ENCODE results near the gene ATP6V0E2.

The ATP6V0E2 gene

DNA sequence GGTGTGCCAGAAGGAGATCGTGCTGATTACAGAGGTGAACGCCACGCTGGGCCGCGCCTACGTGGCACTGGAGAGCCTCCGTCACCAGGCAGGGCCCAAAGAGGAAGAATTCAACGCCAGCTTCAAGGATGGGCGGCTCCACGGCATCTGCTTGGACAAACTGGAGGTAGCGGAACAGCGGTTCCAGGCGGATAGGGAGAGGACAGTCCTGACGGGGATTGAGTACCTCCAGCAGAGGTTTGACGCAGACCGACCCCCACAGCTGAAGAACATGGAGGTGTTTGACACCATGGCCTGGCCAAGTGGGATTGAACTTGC is 12.1 kb upstream of the ATP6V0E2 start:
- DNase-seq (ENCODE audit: low read depth, low spot score) = no peak

DNA sequence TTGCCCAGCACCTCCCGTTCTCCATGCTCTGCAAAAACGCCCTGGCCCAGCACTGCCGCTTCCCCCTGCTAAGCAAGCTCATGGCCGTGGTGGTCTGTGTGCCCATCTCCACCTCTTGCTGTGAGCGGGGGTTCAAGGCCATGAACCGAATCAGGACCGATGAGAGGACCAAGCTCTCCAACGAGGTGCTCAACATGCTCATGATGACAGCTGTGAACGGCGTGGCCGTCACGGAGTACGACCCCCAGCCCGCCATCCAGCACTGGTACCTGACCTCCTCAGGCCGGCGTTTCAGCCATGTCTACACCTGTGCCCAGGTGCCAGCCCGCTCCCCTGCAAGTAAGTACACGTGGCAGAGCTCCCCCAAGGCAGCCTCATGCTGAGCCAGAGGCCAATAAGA is 11.6 kb upstream of the ATP6V0E2 start:
- DNase-seq (ENCODE audit: low read depth, low spot score) = no peak

DNA sequence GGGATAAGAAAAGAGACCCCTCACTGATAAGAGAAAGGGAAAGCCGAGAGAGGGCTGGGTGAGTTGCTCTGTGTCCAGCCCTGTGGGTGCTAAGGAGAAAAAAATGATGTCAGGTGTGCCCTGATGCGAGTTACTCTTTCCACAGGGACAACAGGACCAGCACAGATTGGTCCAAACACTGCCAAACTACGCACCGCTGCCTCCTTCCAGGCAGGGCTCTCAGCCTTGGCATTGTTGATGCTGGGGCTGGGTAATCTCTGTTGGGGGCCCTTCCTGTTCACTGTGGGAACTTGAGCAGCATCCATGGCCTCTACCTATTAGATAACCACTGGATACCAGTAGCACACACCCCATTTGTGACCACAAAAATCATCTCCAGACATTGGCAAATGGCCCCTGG is 10.3 kb upstream of the ATP6V0E2 start:
- no peak for DNase-seq (ENCODE audit: low read depth, low spot score)

DNA sequence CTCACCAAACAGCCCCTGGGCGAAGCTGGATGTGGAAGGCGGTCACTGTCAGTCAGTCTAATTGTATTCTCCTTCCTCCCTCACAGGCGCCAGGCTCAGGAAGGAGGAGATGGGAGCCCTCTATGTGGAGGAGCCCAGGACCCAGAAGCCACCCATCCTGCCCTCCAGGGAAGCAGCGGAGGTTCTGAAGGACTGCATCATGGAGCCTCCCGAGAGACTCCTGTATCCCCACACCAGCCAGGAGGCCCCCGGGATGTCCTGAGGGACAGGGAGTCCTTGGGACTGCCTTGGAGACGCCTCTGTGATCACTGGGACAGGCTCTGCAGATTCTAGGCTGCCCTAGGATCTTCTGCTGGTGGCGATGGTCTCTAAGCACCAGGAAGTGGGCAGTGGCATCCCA is 9.7 kb upstream of the ATP6V0E2 start:
- no peak for DNase-seq (ENCODE audit: low read depth, low spot score)

DNA sequence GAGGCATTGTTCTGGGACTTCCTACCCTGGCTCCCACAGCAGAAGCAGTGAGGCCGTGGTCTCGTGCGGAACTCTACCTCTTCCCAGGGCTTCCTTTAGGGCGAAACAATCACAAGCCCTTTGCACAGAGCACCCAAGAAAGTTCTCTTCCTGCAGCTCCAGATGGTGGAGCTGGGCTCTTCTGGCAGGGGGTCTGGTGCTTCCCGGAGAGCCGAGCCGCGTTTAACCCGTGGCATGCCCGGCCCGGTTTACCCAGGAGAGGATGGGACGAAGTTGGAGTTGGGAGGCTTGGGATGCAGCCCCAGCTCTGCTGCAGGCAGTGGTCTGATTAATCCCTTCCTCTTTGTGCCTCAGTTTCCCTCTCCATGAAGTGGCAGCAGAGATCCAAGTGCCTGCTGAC is 9.0 kb upstream of the ATP6V0E2 start:
- no peak for DNase-seq (ENCODE audit: low read depth, low spot score)

DNA sequence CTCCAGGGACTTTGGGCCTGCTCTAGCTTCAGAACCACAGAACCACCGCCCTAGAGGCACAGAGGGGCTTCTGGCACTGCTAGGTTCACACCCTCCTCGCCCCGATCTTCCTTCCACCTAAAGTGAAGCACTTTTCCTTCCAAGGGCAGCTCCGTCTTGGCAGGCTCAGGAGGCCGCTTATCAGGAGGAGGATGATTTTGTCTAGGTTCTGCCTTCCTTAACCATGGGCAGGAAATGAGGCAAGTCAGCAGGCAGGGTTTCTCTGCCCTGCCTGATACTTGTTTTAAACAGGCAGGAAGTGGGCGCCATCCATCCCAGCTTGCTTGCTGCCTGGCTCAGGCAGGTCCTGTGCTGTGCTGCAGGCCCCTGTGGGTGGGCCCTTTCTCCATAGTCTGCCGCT is 8.3 kb upstream of the ATP6V0E2 start:
- no peak for DNase-seq (ENCODE audit: low read depth, low spot score)

DNA sequence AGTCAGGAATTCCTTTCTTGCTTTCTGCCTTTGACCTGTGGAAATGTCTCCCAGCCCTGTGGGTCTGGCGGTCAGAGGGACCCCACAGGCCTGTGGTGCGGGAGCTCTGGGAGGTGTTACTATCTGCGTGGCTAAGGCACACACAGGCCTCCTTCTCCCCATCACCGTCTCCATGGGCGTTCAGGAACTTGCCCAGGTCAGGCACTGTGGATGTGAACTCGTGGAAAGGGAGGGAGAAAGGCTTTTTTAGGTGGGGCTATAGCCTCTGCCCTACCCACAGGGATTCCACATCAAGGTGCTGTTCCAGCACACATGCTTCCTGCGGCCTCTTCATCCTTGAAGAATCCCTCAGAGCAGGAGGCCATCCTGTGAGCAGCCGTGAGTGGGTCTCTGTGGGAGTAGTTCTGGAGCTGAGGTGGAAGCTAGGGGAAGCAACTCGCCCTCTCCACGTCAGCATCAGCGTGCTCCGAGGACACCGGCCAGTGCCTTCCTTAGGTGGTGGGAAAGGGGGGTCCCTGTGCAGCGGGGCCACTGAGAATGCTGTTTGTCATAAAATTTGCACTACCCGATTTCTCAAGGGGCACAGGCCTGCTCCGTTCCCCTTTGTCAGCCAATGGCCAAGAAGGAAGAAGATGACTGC is 7.5 kb upstream of the ATP6V0E2 start:
- no peak for DNase-seq (ENCODE audit: low read depth, low spot score)

DNA sequence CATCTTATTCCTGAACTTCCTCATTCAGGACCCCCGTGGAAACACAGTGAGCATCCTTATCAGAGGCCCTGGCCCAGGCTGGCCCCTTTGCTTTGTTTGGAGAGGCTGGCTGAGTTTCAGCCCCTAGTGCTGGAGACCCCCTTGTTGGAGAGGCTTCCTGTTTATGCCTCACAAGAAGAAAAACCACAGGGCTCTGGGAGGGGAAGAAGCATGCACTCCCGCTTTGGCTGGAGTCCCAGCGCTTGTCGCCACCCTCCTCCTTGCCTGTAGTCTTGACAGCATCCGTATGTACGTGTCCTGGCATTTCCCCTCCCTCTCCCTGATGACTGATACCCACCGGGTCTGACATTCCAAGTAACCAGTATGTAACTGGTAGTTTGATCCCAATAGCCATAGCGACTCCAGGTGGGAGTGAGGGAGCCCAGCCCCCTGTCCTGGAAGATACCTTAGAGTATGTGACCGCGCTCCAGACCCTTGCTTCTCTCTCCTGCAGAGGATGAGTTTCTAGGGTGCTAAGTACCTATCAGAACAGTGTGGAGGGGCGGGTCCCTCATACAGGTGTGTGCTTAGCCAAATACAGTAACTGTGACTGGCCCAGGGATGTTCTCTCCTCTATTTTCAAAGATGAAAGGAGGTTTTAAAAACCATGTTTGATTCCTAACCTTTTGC is 6.9 kb upstream of the ATP6V0E2 start:
- DNase-seq (ENCODE audit: low read depth, low spot score) = no peak

DNA sequence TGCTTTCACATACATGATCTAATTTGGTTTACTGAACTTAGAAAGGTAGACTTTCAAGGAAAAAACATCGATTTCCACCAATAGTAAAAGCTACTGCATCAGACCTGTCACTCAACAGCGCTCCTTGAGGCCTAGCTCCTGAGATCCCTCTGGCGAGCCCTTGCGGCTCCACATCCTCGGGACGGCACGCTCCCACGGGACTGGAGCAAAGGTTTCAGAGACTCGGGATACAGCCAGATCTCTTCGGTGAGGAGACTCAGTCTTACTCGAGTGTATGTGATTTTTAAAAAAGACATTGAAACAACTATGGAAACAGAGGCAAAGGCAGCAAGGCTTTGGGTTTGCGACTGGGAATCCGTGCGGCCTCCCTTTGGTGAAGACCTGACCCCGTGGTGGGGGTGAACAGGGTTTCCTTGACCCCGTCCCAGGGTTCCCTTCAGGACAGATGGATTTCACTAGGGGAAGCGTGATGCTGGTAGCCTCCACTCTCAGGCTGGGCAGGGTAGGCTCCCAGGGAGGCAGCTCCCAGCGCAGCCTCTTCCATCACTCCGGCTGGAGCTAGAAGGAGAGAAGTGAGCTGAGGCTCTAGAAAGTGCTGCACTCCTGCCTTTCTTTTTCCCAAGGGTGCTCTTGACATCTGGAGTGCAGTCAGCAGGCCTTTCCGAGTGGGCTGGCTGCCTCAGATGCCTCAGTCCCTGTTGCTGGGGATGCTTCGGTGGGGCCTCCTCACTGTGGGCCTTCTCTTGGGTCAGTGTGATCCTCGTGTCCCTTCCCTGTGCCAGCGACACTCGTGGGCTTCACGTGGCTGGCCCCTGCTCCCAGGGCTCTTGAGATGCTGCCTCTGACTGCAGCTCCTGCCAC is 5.8 kb upstream of the ATP6V0E2 start:
- DNase-seq (ENCODE audit: low read depth, low spot score) = no peak

DNA sequence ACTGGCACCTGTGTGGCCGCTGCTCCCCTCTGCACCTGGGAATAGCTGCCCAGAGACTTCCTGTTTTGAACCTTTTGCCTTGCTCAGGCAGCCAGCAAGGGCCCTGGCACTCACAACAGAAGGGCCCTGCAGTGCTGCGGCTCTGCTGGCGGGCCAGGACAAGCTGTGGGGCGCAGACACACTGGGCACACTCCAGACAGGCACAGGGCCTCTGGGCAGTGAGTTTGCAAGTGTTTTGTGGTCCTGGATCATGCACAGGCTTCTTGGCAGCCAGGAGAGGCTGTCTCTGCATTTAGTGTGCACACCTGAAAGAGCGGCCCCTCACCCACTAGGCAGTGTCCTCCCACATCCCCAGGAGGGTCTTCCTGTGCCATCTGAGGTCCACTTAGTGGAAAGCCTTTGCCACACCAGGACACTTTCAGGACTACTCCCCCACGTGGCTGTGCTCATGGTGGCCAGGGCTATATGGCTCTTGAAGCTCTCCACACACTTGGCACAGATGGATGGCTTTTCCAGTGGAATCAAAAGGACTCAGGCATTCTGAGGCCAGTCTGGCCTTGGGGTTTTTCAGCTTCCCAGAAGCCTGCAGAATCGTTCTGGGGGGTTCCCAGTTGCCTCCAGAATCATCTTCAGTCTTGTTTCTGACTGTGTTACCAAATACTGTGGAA is 5.0 kb upstream of the ATP6V0E2 start:
- no peak for DNase-seq (ENCODE audit: low read depth, low spot score)

DNA sequence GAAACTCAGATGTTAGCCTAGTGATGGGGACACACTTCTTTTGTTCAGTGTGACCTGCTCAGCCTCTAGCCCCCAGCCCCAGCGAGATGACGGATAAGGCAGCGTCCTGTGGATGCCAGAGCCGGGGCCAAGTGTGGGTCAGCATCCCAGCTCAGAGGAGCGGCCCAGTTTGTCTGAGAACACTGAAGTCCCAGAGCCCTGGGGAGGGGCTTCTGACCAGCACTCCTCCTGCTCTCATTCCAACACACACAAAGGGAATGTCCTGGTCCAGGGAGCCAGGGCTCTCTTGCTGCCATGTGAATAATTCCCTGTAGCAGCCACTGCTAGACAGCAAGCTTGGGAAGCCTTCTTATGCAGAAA is 4.5 kb upstream of the ATP6V0E2 start:
- no peak for DNase-seq (ENCODE audit: low read depth, low spot score)

DNA sequence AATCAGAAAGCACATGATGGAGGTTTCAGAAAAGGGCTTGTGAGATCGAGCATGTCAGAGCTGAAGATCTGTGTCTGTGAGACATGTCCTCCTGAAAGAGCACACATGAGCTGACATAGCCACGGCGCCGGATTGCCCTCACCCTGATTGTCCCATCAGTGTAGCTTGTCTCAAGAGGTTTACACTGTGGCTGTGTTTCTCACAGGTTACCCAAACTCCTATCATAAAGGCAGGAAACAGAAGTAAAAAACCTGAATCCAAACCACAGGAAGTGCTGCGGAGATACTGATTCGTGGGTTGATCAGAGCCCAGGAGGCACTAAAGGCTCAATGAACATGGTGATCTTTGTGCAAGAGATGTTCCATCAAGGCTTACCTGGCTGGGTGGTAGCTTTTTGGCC is 3.9 kb upstream of the ATP6V0E2 start:
- no peak for DNase-seq (ENCODE audit: low read depth, low spot score)

DNA sequence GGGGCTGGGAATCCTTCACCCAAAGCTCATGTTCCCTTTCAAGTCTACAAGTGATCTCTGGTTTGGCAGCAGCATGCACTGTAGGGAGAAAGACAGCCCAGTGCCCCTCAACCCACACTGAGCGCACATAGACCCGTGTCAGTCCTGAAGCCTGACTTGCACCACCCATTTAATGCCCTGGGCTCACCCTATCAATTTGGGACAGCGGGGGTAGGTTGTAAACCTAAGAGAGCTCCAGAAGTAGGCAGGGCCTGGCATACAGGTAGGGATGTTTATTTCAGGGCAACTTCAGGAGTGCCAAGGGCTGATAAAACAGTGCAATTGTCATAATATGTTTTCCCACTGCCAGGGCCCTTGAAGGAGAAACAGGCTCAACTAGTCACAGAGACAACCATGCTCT is 3.5 kb upstream of the ATP6V0E2 start:
- DNase-seq (ENCODE audit: low read depth, low spot score) = no peak

DNA sequence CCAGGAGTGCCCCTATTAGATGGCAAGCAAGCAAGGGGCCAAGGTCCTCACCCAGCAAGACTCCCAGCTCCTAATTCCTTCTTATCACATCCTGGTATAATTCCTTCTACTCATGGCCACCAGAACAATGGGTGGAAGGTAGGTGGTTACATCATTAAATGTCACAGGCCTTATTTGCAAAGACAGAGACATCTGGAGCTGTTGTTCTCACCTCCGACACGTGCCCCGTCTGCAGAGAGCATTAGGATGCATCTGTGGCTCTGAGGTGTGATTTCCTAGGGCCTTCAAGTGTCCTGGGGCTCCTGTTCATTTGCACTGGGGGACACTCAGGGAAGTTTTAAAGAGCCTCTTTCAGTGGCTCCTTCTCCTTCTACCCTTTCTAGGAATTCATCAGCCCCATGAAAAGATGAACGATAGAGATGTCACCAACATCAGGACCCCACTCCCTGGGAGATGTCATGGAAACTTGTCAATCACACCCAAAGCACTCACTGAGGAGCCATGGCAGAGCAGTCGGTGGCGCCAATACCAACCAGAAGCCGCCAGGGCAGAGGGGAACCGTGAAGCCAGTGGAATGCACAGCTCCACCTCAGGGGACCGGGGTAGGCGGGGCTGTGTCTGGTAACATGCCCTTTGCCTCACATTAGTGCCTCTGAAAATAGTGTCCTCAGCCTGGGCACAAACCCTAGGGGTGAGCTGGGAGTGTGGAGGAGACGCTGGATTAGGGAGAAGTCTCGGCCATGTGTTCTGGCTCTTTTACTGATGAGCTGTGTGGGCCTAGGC is 2.9 kb upstream of the ATP6V0E2 start:
- DNase-seq (ENCODE audit: low read depth, low spot score) = no peak

DNA sequence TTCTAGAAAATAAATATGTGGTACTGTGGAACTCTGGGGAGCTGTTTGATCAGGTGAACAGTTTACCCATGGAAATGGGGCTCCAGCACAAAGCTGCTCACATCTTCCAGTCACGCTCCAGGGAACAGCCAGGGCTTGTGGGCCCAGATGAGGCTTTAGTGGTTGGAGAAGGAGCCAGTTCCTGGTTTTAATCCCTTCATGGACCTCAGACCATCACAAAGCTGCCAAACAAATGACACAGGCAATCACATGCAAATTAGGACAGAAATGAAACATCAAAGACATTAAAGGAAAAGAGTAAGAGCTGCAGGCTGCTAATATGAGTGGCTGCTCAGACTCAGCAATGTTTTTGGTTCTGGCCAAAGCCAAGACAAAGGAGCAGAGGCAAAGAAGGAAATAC is 2.2 kb upstream of the ATP6V0E2 start:
- DNase-seq (ENCODE audit: low read depth, low spot score) = no peak

DNA sequence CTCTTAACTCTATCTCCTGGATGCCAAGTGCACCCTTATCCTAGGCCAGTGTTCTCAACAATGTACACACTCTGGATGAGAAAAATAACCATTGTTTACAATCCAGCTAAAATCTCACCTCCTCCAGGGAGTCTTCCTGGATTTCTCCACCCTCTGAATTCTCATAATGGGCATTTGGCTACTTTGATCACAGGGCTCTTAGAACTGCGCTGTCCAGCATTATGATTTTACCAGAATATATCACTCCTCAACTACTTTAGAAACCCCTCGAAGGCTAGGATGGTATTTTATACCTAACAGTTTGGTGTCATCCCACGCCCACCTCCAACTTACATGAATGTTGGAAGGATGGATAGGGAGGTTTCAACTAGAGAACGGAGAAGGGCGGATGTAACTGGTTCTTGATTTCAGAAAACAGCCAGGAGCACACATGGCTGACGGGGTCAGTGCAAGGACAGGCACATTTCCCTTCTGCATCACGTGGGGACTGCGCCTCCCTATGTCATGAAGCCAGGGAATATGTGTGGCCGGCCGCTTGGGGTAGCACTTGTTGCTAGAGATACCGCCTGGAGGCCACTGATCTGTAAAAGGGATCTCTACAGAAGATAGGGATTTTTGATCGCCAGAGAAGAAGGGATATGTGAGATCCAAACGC is 1.2 kb upstream of the ATP6V0E2 start:
- DNase-seq (ENCODE audit: low read depth, low spot score) = peak; percentile 31

DNA sequence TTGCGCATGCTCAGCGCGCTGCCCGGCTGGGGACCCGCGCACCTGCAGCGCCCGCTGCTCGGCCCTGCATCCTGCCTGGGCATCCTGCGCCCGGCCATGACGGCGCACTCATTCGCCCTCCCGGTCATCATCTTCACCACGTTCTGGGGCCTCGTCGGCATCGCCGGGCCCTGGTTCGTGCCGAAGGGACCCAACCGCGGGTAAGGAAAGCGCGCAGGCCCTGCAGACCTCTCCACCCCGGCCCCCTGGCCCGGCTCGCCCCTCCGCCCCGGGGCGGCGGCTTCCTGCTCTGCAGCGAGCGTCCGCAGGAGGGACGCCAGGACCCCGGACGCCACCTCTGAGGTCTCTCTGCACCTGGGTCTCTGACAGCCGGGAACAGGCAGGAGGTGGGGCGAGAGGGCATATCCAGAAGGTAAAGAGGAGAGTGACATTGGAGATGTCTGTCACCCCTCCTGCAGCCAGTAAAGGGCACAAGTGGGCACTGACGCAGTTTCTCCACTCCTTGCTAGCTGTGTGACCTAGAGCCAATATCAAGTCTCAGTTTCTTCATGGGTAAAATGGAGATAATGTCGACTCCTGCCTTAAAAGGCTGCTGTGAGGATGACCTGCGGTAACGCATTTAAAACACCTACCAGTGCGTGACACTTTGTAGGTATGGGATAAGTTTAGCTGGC is 338 bp downstream of the ATP6V0E2 start:
- no peak for DNase-seq (ENCODE audit: low read depth, low spot score)

DNA sequence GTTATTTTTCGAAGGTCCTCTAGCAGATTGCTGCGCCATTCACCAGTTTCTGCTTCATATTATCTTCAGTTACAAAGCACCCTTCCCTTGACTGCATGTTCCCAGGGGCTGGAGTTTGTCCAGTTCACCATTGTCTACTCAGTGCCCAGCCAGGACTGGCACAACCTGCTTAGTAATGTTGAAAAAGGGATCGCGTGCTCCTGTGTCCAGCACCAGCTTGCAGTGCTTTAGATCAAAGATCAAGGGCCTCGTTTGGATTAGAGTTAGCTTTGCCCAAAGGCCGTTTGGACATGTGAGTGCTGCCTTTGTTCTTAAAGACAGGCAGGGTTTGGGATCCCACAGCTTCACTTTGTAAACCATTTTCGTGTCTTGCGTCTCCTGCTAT is 867 bp downstream of the ATP6V0E2 start:
- no peak for DNase-seq (ENCODE audit: low read depth, low spot score)

DNA sequence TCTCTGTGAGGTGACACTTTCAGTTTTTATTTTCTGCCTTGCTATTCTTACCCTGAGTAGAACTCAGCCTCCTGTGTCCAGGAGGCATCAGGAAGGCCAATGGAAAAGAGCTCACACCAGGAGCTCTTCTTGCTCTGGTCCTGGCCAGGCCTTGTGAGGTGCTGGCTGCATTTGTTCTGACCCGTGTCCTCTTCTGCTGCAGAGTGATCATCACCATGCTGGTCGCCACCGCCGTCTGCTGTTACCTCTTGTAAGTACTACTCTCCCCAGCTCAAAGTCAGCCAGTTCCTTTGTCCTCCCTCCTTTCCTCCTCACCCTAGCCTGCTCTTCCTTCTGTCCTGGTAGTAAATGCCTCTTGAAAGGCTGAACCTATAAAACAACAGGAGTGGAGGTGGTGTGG is 1.6 kb downstream of the ATP6V0E2 start:
- no peak for DNase-seq (ENCODE audit: low read depth, low spot score)

DNA sequence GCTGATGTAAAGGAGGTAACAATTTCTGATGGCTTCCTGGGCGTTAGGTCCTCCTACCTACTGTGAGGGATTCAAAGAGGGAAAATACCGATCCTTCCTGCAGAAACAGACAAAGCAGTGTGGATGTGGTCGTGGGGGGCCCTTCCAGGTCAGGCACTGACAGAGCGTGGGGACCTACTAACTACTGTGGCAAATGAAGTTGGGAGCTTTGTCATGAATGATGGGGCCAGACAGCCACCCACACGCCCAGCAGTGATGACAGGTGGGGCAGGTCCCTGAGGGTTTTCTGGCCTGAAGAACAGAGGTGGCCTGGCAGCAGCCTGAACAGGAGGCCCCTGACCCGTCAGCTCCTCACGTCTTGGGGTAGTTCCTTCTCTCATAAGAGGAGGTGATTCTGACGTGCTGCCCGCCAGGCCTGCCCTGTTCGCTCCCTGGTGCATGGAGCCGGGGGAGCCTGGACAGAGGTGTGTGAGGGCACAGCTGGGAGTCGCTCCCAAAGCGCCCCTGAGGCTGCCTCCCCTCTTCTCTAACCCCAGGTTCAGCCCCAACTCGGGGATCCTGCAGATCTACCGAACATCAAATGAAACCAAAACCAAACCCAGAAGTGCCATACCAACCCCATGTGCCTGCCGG is 4.2 kb downstream of the ATP6V0E2 start:
- no peak for DNase-seq (ENCODE audit: low read depth, low spot score)

Measured in smooth muscle cell of the brain vasculature (primary cell).